IPS DF 6.9 (cell line): ENCODE results near the gene ACTL6B.

Experiments used
- DNase-seq: peaks from one replicate; pipeline ENCODE4 v3.0.0-alpha.2; 2013; ENCODE audit warnings: low read depth, low spot score
- H3K27ac ChIP-seq: one replicate; pipeline ENCODE4 v1.5.1; 2013; ENCODE audit warnings: low read length, control low read depth
- H3K27me3 ChIP-seq: 2 replicates; pipeline ENCODE4 v1.6.1; 2013; ENCODE audit warnings: mild to moderate bottlenecking, low read length; ENCODE audit not compliant: control insufficient read depth, insufficient read depth
- H3K36me3 ChIP-seq: 2 replicates; pipeline ENCODE4 v1.6.1; 2013; ENCODE audit warnings: low read length; ENCODE audit not compliant: control insufficient read depth, insufficient read depth
- H3K4me1 ChIP-seq: 2 replicates; pipeline ENCODE4 v1.6.1; 2013; ENCODE audit warnings: low read length; ENCODE audit not compliant: control insufficient read depth, insufficient read depth
- H3K4me3 ChIP-seq: 2 replicates; pipeline ENCODE4 v1.5.1; 2013; ENCODE audit warnings: mild to moderate bottlenecking, low read length
- H3K9me3 ChIP-seq: 2 replicates; pipeline ENCODE4 v1.6.1; 2013; ENCODE audit warnings: low read length, inconsistent platforms; ENCODE audit not compliant: control insufficient read depth, insufficient read depth
- WGBS: extraction: QIAGEN DNeasy Blood & Tissue Kit; methylation state at CpG from one replicate; pipeline ENCODE4 v1.1.7; 2013; ENCODE audit warnings: mixed read lengths, missing lambda C conversion rate; ENCODE audit not compliant: insufficient read length, insufficient coverage; 5-methylcytosine and 5-hydroxymethylcytosine counted together

The ACTL6B gene

GRCh38 chr7:100626055-100626454 lies 30.2 kb downstream of the ACTL6B start:
- WGBS, result no CpG with 5 or more reads among the region's 3 CpGs
- Histone ChIP-seq H3K4me3 (no peak overlapping the region; the same call in 1 of the 2 replicates), H3K36me3 (no peaks in the 10 kb centered on the region), H3K4me1 (peaks cover 2% of the 10 kb centered on the region), H3K27ac (no peak overlapping the region), H3K9me3 (no peaks in the 10 kb centered on the region), H3K27me3 (no peaks in the 10 kb centered on the region; the same call in 1 of the 2 replicates)
- DNase-seq, result no peak

DNA sequence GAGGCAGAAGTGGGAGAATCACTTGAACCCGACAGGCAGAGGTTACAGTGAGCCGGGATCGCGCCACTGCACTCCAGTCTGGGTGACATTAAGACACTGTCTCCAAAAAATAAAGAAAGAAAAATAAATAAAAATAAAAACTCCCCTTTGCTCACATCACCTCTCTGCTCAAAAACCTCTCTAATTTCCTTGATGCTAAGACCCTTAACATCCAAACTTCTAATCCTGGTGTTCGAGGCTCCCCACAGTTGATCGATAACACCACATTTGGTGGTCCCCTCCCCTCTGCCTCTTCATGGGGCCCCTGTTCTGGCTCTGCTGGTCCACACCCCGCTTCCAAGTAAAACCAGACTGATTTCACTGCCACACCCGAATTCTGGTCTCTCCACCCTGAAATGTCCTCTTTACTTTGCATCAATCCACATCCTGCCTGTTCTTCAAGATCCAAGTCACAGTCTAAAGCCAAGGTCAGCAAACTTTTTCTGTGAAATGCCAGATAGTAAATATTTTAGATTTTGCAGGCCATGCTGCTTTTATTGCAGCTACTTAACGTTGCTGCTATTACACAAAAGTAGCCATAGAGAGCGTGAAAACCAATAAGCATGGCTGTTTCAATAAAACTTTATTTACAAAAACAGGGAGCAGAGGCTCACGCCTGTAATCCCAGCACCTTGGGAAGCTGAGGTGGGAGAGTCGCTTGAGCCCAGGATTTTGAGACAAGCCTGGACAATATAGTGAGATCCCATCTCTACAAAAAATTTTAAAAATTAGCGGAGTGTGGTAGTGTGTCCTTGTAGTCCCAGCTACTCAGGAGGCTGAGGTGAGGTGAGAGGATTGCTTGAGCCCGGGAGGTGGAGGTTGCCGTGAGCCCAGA lies 32.1 kb downstream of the ACTL6B start:
- Histone ChIP-seq H3K36me3 (no peaks in the 10 kb centered on the region), H3K9me3 (no peaks in the 10 kb centered on the region), H3K4me3 (no peak overlapping the region), H3K27ac (no peak overlapping the region), H3K27me3 (no peaks in the 10 kb centered on the region; the same call in 1 of the 2 replicates), H3K4me1 (peaks cover 2% of the 10 kb centered on the region)
- DNase-seq, result no peak
- WGBS, result no CpG with 5 or more reads among the region's 15 CpGs

DNA sequence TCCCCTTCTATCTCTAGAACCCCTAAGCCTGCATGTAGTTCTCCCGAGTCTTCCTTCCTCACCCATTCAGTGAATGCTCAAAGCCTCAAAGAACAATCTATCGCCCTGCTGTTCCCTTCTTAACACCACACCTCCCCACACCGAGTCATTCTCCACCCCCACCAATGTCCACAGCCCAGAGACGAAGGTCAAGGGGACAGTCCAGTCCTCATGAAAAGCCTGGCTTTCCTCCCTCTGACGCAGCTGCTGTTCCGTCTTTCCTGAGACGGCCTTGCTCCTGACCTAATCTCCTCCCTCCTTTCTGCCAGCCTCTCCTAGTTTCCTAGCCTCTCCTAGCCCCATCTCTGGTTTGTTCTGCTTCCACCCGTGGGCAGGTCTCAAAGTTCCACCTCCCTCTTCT lies 34.7 kb downstream of the ACTL6B start:
- H3K27me3 ChIP-seq, result no peaks in the 10 kb centered on the region; the same call in 1 of the 2 replicates
- no peak for DNase-seq
- H3K9me3 ChIP-seq, result no peaks in the 10 kb centered on the region
- H3K4me3 ChIP-seq, result no peak overlapping the region
- H3K36me3 ChIP-seq, result no peaks in the 10 kb centered on the region
- no peaks in the 10 kb centered on the region; the same call in 1 of the 2 replicates for H3K4me1 ChIP-seq
- no peak overlapping the region for H3K27ac ChIP-seq
- no CpG with 5 or more reads among the region's 8 CpGs for WGBS

DNA sequence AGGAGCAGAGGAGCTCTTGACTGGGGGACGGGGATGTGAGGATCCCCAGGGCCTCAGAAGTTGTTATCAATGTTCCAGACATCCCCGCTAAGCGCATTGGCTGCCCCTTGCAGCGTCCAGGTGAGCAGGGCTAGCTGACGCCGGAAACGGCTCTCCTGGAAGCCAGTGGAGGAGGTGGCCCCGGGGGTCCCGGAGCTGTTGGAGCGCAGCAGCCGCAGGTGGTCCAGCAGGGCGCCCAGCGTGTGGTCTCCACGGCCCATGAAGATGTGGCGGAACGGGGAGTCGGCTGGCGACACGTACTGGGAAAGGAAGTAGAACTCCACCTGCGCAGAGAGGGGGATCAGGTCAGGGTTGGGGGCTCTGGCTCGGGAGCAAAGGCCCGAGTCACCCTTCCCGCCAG lies 35.4 kb downstream of the ACTL6B start:
- no CpG with 5 or more reads among the region's 23 CpGs for WGBS
- Histone ChIP-seq H3K36me3 (no peaks in the 10 kb centered on the region), H3K4me1 (no peaks in the 10 kb centered on the region)

GRCh38 chr7:100620239-100620638 lies 36.0 kb downstream of the ACTL6B start:
- DNase-seq, result no peak
- Histone ChIP-seq H3K4me1 (no peaks in the 10 kb centered on the region), H3K36me3 (no peaks in the 10 kb centered on the region), H3K27me3 (no peaks in the 10 kb centered on the region; the same call in 1 of the 2 replicates), H3K27ac (no peak overlapping the region), H3K4me3 (no peak overlapping the region), H3K9me3 (no peaks in the 10 kb centered on the region)
- no CpG with 5 or more reads among the region's 6 CpGs for WGBS

More for the DNA sequence above, 35.4 kb downstream of the ACTL6B start:
- H3K27ac ChIP-seq, result no peak overlapping the region
- H3K9me3 ChIP-seq, result no peaks in the 10 kb centered on the region
- H3K27me3 ChIP-seq, result no peaks in the 10 kb centered on the region; the same call in none of the 2 replicates
- H3K4me3 ChIP-seq, result no peak overlapping the region
- no peak for DNase-seq

- DNase-seq, result no peak
- no peaks in the 10 kb centered on the region for H3K9me3 ChIP-seq
- WGBS, result no CpG with 5 or more reads among the region's 6 CpGs
- no peaks in the 10 kb centered on the region for H3K36me3 ChIP-seq
- H3K27ac ChIP-seq, result no peak overlapping the region
- H3K4me1 ChIP-seq, result peaks cover 3% of the 10 kb centered on the region
- no peak overlapping the region for H3K4me3 ChIP-seq
- H3K27me3 ChIP-seq, result no peaks in the 10 kb centered on the region; the same call in 1 of the 2 replicates
Measured at GRCh38 chr7:100614308-100614861, 41.9 kb downstream of the ACTL6B start.

- H3K4me1 ChIP-seq, result peaks cover 3% of the 10 kb centered on the region
- no peak for DNase-seq
- H3K27ac ChIP-seq, result no peak overlapping the region
- H3K9me3 ChIP-seq, result no peaks in the 10 kb centered on the region
- no CpG with 5 or more reads among the region's 13 CpGs for WGBS
- H3K4me3 ChIP-seq, result no peak overlapping the region; the same call in 1 of the 2 replicates
- no peaks in the 10 kb centered on the region; the same call in 1 of the 2 replicates for H3K27me3 ChIP-seq
- H3K36me3 ChIP-seq, result no peaks in the 10 kb centered on the region
Measured at GRCh38 chr7:100613412-100614175, 42.7 kb downstream of the ACTL6B start.

DNA sequence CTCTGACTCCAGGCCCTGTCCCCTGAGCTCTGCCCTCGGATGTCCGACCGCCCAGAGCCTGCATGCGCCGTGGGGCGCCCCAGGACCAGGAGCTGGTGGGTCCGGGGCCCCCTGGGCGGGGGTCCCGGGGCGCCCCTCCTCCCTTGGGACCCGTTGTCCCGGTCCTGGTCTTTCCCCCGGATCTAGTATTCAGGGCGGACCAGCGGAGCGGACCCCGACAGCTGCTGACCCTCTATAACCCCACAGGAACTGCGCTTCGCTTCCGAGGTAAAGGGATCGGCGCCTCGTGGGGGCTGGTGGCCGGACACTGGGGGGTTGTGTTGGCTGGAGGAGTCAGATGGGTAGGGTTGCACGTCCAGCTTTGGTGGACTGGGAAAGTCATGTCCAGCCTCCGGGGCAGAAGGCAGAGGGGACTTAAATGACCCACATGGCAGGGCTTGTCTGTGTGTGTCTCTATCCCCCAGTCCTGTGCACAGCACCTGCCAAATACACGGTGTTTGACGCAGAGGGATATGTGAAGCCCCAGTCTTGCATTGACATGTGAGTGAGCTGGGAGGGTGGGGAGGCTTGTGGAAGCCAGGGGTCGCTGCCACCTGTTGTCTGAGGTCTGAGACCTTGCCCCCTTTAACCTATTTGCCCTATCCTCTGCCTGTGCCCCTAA lies 43.4 kb downstream of the ACTL6B start:
- no peaks in the 10 kb centered on the region; the same call in 1 of the 2 replicates for H3K27me3 ChIP-seq
- H3K4me3 ChIP-seq, result peak overlapping the region; percentile 79
- no peak overlapping the region for H3K27ac ChIP-seq
- H3K4me1 ChIP-seq, result peaks cover 3% of the 10 kb centered on the region
- DNase-seq, result no peak
- no CpG with 5 or more reads among the region's 29 CpGs for WGBS
- no peaks in the 10 kb centered on the region for H3K9me3 ChIP-seq
- no peaks in the 10 kb centered on the region for H3K36me3 ChIP-seq

DNA sequence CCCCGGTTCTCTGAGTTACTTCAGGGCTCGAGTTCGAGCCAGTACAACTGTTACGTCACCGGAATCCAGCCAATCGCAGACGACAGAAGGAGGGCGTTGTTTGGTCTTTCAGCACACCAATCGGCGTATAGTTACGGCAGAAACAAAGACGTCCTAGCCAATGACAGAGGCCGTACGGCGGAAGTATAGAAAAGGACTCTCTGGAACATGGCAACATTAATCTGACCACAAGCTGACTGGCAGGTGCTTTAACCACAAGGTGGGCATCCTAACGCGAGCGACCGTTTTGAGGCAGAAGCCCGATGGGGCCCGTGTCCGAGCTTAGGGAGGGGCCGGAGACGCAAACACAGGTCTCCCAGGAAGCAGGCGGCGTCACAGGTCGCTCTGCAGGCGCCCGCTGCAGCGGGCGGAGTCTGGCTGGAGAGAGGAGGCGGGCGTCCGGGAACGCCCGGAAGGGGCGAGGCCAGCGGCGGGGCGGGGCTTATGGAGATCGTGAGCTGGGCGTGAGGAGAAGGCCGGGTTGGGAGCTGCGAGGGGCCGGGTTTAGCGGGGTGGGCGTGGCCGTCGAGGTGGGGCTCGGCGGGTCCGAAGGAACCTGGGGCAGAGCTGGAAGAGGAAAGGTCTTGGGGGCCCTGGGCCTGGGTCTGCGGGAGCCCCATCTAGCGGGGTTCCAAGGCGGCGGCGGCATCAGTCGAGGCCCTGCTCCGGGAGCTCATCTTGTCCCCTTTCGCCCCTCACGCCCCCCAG lies 44.1 kb downstream of the ACTL6B start, which contains the start of gene MOSPD3:
TSS of gene MOSPD3 (plus strand) at position 558 of the 747 bp plus-strand sequence. CDS start 252 bp downstream, outside the sequence.
- Histone ChIP-seq H3K36me3 (0 out of 2 replicates have a peak, but pooled peaks cover 5% of the 10 kb centered on the region), H3K4me1 (peaks cover 3% of the 10 kb centered on the region), H3K9me3 (no peaks in the 10 kb centered on the region), H3K4me3 (peak within 1 kb of the TSS; percentile 79), H3K27ac (no peak within 1 kb of the TSS), H3K27me3 (no peaks in the 10 kb centered on the region; the same call in 1 of the 2 replicates)
- WGBS, result no CpG with 5 or more reads among the region's 61 CpGs
- DNase-seq, result peak; percentile 100
